ENCODE data around the gene MGAT1. TPM values are rescaled to one million over a fixed set of nuclear protein-coding genes. Genes with fewer than 3 reads are reported as not detected.

MGAT1 gene
- total RNA-seq, 2 donors from 2014 or later = 96.2 to 98.8 TPM

DNA sequence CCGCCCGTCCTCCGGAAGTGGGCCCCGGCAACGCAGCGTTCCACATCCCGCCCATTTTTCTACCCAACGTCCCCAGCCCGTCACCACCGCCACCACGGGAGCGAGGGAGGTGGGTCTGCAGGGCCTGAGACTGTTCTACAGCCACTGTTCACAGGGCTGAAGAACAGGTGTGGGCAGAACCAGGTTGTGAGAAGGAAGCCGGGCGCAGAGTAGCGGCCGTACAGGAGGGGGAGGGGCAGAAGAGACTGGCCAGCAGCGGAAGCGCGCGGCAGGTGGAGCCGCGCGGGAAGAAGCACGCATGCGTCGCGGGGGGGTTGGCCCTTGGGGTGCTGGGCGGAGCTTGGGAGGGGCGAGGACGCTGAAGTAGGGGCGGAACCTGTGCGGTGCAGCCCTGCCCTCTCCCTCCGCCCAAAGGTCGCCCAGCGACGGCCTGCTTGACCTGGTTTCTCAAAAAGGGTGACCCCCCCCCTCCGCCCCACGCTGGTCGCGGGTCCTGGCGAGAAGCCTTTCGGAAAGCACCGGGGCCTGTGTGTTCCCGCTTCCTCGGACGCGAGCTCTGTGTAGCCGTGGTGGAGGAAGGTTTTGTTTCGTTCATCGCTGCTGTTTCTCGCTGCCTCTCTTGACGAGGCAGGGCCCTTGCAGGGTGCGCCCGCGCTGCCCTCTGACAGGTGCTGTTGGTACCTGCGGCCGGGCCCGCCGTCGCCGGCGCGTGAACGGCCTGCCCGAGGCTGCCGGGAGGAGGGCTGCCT lies 7.8 kb upstream of the MGAT1 start:
- 0% methylated on average over 17 to 66 of the region's 66 CpGs for WGBS, 2 donors
- peak; percentile 64 to 84 (median 74) for TF ChIP-seq POLR2A (IDR thresholded peaks at IDR 0.05)
- TF ChIP-seq, protein P1, sequence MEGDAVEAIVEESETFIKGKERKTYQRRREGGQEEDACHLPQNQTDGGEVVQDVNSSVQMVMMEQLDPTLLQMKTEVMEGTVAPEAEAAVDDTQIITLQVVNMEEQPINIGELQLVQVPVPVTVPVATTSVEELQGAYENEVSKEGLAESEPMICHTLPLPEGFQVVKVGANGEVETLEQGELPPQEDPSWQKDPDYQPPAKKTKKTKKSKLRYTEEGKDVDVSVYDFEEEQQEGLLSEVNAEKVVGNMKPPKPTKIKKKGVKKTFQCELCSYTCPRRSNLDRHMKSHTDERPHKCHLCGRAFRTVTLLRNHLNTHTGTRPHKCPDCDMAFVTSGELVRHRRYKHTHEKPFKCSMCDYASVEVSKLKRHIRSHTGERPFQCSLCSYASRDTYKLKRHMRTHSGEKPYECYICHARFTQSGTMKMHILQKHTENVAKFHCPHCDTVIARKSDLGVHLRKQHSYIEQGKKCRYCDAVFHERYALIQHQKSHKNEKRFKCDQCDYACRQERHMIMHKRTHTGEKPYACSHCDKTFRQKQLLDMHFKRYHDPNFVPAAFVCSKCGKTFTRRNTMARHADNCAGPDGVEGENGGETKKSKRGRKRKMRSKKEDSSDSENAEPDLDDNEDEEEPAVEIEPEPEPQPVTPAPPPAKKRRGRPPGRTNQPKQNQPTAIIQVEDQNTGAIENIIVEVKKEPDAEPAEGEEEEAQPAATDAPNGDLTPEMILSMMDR (IDR thresholded peaks at IDR 0.05) = peak in 1 of 7 experiments; percentile 5

DNA sequence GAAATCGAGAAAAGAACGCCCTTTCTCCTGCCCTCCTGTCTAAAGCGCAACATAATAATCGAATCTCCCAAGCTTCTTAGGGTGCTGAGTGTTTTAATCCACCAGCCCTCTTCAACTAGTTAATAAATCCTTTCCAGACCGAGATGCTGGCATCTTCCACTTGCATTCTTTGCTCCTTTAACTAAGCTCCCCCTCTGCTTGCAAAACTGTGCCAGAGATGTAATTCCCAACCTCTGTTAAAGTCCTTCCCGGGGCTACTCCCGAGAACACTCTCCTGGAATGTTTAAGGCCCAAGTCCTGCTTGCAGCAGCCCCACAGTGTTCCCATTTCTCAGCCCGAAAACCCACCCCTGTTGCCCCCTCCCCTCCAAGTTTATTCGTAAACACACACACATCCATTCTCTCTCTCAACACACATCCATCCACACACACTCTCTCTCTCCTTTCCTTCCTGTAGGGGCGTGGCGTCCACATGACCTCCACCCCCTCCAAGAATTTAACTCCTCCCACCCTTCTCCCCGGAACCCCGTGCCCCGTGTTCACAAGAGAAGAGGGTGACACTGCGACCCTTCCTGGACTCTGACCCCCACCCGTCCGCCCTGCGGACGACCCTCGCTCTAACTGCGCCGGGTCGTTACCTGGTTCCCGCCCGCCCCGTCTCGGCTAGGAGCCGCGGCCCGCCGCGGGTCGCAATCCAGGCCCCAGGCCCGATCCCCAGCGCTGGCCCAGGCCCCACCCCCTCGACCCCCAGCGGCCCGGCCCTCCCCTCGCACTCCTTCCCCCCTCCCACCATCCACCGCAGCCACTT lies 7.0 kb upstream of the MGAT1 start:
- H3K4me3 ChIP-seq = peak overlapping the region; percentile 33 to 74
- DNase-seq = peak; percentile 82 to 93 (median 92)
- peak overlapping the region; percentile 92 to 99 (median 94) for H3K27ac ChIP-seq
- intact Hi-C loops (cut with DNase I) = no loop called here
- no peaks in the 10 kb centered on the region for H3K9me3 ChIP-seq
- no peaks in the 10 kb centered on the region for H3K27me3 ChIP-seq
- peak; percentile 84 for ATAC-seq
- H3K4me1 ChIP-seq = peaks cover 59% of the 10 kb centered on the region
- H3K36me3 ChIP-seq (replicated peaks in 1 of 2; ENCODE audit: insufficient read depth in 1 of 2, low read depth in 2 of 2) = no peaks in the 10 kb centered on the region
- WGBS, 2 donors = 2 to 4% methylated on average over 21 to 40 of the region's 40 CpGs
- peak in 1 of 3 donors; percentile 19 for TF ChIP-seq POLR2A (IDR thresholded peaks at IDR 0.05)
- TF ChIP-seq, protein P1 (IDR thresholded peaks at IDR 0.05) = peak in 2 of 7 experiments; percentile 13 to 15

More for the DNA sequence above, 7.8 kb upstream of the MGAT1 start:
- Histone ChIP-seq H3K36me3 (replicated peaks in 1 of 2; ENCODE audit: insufficient read depth in 1 of 2, low read depth in 2 of 2) (no peaks in the 10 kb centered on the region), H3K4me1 (peaks cover 59% of the 10 kb centered on the region), H3K27ac (peak overlapping the region; percentile 92 to 99 (median 94)), H3K9me3 (no peaks in the 10 kb centered on the region), H3K4me3 (peak overlapping the region; percentile 33 to 74), H3K27me3 (no peaks in the 10 kb centered on the region)
- peak; percentile 96 to 98 (median 96) for DNase-seq
- peak; percentile 92 for ATAC-seq
- intact Hi-C loops (cut with DNase I) = no loop called here

DNA sequence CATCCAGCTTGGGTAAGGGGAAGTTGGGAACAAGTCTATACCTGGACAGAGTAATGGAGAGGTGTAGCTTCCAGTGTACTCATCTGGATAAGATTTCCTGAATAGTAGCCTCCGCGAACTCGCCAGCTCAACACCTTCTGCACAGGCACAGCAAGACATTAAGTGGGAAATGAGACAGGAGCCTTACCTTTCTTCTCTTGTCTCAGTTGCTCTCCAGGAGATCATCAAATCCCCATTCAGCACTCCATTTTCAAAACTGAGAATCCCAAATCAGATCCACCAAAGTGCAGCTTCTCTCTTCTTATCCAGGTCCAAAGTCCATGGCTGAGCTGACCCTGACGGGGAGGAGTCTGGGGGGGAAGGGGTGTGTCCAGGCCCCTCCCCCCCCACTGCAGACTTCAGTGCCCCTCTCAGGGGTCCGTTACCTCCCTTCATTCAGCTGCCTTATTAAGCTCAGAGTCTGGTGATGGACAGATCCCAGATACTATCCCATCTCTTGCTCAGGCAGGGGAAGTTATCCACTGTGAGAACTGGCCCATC lies 5.9 kb upstream of the MGAT1 start:
- DNase-seq (peak in 1 of 4 donors; percentile 9), ATAC-seq (no peak)
- H3K4me1 ChIP-seq = peaks cover 68% of the 10 kb centered on the region
- TF ChIP-seq, protein P1 (IDR thresholded peaks at IDR 0.05) = no peak
- no peak for TF ChIP-seq POLR2A (IDR thresholded peaks at IDR 0.05)
- intact Hi-C loops (cut with DNase I) = no loop called here
- H3K27me3 ChIP-seq = no peaks in the 10 kb centered on the region
- no peaks in the 10 kb centered on the region for H3K9me3 ChIP-seq
- no peak overlapping the region for H3K4me3 ChIP-seq
- H3K27ac ChIP-seq = peak overlapping the region; percentile 19 to 94 (median 56)
- H3K36me3 ChIP-seq (replicated peaks in 1 of 2; ENCODE audit: insufficient read depth in 1 of 2, low read depth in 2 of 2) = no peaks in the 10 kb centered on the region
- 31 to 53% methylated on average over 5 of the region's 5 CpGs for WGBS, 2 donors

DNA sequence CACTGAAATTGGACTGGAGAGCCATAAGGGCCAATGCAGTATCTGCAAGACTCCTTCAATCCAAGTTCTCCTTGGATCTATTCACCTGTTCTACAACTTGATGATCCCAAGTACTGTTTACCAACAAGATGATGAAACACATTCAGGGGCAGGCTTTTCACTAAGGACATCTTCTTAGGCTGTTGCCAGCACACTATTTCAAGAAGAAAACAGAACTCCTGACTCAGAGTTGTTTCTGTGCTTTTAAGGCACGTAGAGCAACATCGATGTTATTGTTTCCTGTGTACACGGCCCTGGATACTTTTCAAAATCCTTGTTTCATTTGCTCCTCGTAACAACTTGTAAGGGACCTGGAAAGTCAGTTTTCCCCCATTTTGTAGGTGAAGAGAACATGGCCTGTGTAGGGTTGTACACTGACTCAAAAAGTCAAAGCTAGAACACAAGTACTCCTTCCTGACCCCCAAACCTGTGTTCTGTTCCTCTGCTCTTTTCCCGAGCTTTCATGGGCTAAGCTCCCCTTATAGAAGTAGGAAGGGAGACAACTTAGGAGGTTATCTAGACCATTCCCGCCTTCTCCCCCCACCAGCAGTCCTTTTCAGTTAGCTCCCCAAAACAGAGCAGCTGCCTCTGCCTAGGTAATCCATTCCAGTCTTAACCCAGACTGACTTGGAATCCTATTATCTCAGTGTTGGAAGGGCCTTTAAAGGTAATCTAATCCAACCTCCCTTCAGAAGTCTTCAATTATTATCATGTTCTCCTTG lies 5.2 kb upstream of the MGAT1 start:
- WGBS, 2 donors = 51 to 53% methylated on average over 6 of the region's 6 CpGs
- no peak for TF ChIP-seq POLR2A (IDR thresholded peaks at IDR 0.05)
- TF ChIP-seq, protein P1 (IDR thresholded peaks at IDR 0.05) = no peak
- H3K4me3 ChIP-seq = no peak overlapping the region
- H3K36me3 ChIP-seq (replicated peaks in 1 of 2; ENCODE audit: insufficient read depth in 1 of 2, low read depth in 2 of 2) = no peaks in the 10 kb centered on the region
- no peaks in the 10 kb centered on the region for H3K9me3 ChIP-seq
- H3K27ac ChIP-seq = peak overlapping the region in 2 of 4 donors; percentile 19 to 94
- no peaks in the 10 kb centered on the region for H3K27me3 ChIP-seq
- no peak for DNase-seq
- H3K4me1 ChIP-seq = peaks cover 75% of the 10 kb centered on the region
- no peak for ATAC-seq
- intact Hi-C loops (cut with DNase I) = no loop called here
